GM12875 (cell line): ENCODE measurements around the gene CNKSR3.
"Not testable (repeated sequence)": the region's sequence is repeated elsewhere in the genome, so short reads cannot be mapped to it uniquely, and the experiment has no call there.

Experiments
- H3K4me3 ChIP-seq: one replicate; pipeline ENCODE4 v1.5.1; 2011; ENCODE audit warnings: low read depth, low read length, control low read depth
- CTCF ChIP-seq: IDR thresholded peaks from 2 replicates; pipeline ENCODE4 v1.5.1; 2011; ENCODE audit warnings: low read depth, mild to moderate bottlenecking, control low read depth, inconsistent platforms, low read length, moderate library complexity, borderline replicate concordance; ENCODE audit not compliant: insufficient read depth

Gene CNKSR3

DNA sequence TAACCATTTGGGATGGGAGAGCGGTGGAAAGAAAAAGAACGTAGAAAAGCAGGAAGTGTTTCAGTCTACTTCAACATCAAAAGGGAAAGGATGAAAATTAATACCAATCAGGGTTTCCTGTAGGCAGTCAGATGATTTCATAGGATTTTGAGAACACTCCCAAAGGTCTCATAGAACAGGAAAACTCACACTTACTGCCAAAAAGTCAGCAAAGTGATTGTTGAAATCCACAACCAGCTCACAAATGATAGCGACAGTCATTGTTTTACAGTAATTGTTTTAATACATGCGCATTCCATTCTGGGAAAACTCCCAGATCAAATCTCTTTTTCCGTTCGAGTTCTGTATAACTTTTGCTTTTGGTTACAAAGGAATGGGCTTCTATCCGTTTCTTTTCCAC is 5.3 kb upstream of the CNKSR3 start:
- no peak for TF ChIP-seq CTCF
- no peak overlapping the region for H3K4me3 ChIP-seq

GRCh38 chr6:154515076-154515475 is 4.6 kb upstream of the CNKSR3 start:
- H3K4me3 ChIP-seq: not testable (repeated sequence)

DNA sequence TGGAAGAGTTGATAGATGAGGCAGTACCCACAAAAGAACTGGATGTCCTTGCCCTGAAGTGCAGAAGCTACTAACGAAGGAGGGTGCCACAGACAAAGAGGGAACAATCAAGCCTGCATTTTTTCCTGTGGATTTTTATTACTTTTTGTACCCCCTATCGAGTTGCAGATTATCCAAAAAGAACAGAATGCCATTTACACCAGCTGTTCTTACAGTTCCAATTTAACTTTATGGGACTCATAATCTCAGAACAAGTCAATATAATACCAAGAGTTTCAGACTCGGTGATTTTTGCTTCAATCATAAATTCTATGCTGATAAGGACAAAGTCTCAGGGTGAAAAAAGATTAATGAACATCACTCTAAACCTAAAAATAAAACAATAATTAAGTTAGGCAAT is 4.0 kb upstream of the CNKSR3 start:
- no peak overlapping the region for H3K4me3 ChIP-seq
- TF ChIP-seq CTCF: no peak

DNA sequence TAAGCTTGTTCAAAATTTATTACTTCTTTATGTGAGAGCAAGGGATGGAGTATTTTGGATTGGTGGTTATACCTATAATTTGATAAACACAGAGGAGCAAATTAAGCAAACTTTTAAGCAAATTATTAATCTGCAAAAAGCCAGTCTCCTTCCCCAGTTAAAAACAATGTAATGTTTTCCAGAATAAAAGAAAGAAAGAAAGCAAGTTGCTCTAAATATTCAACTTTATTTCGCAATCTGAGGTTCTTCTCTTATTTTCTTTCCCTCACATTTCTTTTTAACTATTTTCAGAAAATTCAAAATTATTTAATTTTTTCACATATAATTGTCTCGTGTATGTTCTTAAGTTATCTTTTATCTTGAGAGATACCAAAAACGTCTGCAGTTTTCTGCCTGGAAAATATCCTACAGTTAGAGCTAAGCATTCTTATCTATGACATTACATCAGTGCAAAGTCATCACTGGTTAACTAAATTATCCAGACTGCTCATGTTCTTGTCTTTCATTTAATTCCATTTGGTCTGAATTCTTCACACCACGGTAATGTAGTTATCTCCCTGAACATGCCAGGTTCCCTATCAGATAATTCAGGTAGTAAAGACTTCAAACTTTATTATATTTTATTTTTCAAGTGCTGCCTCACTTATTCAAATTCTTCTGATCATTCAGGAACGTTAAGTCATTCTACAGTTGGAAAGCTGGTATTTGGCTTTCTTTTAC is 3.3 kb upstream of the CNKSR3 start:
- H3K4me3 ChIP-seq: no peak overlapping the region
- TF ChIP-seq CTCF: no peak

DNA sequence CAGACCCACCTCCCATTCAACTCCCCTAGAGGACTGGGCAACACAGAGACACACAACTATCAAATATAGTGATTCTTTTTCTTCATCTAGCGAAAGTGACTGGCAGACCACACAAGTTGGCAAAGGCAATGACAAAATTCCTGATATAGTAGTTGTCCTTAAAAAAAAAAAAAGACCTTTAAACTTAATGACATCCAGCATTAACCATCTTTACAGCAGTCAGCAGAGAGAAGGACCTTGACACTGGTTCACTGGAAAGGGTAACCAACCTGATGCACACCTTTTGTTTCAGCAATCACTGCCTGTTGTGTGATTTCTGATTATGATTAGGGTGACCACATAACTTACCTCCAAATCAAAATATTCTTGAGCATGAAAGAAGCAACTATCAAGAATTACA is 1.7 kb upstream of the CNKSR3 start:
- TF ChIP-seq CTCF: no peak
- no peak overlapping the region for H3K4me3 ChIP-seq

DNA sequence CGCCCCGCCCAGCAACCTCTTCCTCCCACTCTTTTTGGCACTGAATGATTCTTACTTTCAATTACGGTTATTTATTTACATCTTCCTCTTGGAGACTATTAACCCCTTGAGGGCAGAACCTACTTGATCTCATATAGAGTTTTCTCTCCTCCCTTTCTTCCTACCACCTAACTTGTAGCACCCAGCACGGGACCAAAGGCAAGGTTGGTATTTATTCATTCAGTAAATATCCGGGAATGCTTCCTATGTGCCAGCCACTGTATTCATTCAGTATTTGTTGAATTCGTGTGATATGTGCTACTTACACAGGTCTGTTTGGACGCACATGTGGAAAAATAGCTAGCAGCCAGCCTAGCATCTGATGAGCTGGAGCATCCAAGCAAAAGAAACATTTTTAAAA is 1.3 kb upstream of the CNKSR3 start:
- no peak overlapping the region for H3K4me3 ChIP-seq
- no peak for TF ChIP-seq CTCF

- no peak overlapping the region for H3K4me3 ChIP-seq
- TF ChIP-seq CTCF: no peak
Measured at GRCh38 chr6:154509421-154510143, 903 bp downstream of the CNKSR3 start.
